C4-2B (cell line): ENCODE data around the gene PIGL.

Source experiments
- CTCF ChIP-seq: fragments of 450-650 bp; conservative IDR thresholded peaks from 2 replicates; pipeline ENCODE4 v1.5.1; 2017; ENCODE audit warnings: mild to moderate bottlenecking
- ZFX ChIP-seq: fragments of 450-650 bp; IDR thresholded peaks from 2 replicates; pipeline ENCODE4 v1.6.1; 2017

DNA sequence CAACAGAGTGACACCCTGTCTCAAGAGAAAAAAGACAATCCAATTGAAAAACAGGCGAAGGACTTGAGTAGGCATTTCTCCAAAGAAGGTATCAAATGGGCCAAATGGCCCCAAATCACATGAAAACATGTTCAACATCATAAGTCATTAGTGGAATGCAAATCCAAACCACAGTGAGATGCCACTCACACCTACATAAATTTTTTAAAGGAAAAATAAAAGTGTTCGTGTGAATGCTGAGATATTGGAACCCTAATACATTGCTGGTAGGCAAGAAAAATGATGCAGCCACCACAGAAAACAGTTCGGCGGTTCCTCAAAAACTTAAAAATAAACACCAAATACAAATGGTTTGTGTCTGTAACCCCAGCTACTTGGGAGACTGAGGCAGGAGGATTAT is 45.2 kb downstream of the PIGL start:
- TF ChIP-seq CTCF = no peak
- no peak for TF ChIP-seq ZFX
